ENCODE data around the gene HOXD3.

The HOXD3 gene

GRCh38 chr2:176156807-176157498 is at the start of gene HOXD3:
HOXD3 (plus strand) TSS chr2:176157307; CDS start chr2:176169115, 11,808 bp downstream.
- DNase-seq (ENCODE audit: insufficient read length, low spot score) (no peak), FAIRE-seq (no peak)

- no peak for FAIRE-seq
- no peak for DNase-seq (ENCODE audit: insufficient read length, low spot score)
Observed at GRCh38 chr2:176107731-176108181, 49.4 kb upstream of the HOXD3 start.

GRCh38 chr2:176109192-176109901 is 47.8 kb upstream of the HOXD3 start:
- DNase-seq (ENCODE audit: insufficient read length, low spot score) = no peak
- FAIRE-seq = no peak

- no peak for FAIRE-seq
- DNase-seq (ENCODE audit: insufficient read length, low spot score) = no peak
Observed at GRCh38 chr2:176109946-176110345, 47.2 kb upstream of the HOXD3 start.

GRCh38 chr2:176110415-176111308 is 46.4 kb upstream of the HOXD3 start:
- DNase-seq (ENCODE audit: insufficient read length, low spot score) (no peak), FAIRE-seq (no peak)

- FAIRE-seq (no peak), DNase-seq (ENCODE audit: insufficient read length, low spot score) (no peak)
Observed at GRCh38 chr2:176111309-176111663, 45.8 kb upstream of the HOXD3 start.

- FAIRE-seq = no peak
- no peak for DNase-seq (ENCODE audit: insufficient read length, low spot score)
Observed at GRCh38 chr2:176111846-176112374, 45.2 kb upstream of the HOXD3 start.

- FAIRE-seq (no peak), DNase-seq (ENCODE audit: insufficient read length, low spot score) (no peak)
Observed at GRCh38 chr2:176112375-176113302, 44.5 kb upstream of the HOXD3 start.

- DNase-seq (ENCODE audit: insufficient read length, low spot score) (no peak), FAIRE-seq (no peak)
Observed at GRCh38 chr2:176114120-176114929, 42.8 kb upstream of the HOXD3 start.

- DNase-seq (ENCODE audit: insufficient read length, low spot score) (no peak), FAIRE-seq (no peak)
Observed at GRCh38 chr2:176114930-176115625, 42.0 kb upstream of the HOXD3 start.

GRCh38 chr2:176115883-176116813 is 41.0 kb upstream of the HOXD3 start, which contains the start of gene HOXD10:
HOXD10 (plus strand) TSS chr2:176116778; CDS start chr2:176116834, 56 bp downstream.
- no peak for DNase-seq (ENCODE audit: insufficient read length, low spot score)

GRCh38 chr2:176117162-176117822 is 39.8 kb upstream of the HOXD3 start:
- FAIRE-seq (no peak), DNase-seq (ENCODE audit: insufficient read length, low spot score) (no peak)

More at GRCh38 chr2:176115883-176116813, 41.0 kb upstream of the HOXD3 start, which contains the start of gene HOXD10:
- no peak for FAIRE-seq

GRCh38 chr2:176117823-176118371 is 39.2 kb upstream of the HOXD3 start:
- no peak for FAIRE-seq
- DNase-seq (ENCODE audit: insufficient read length, low spot score) = no peak

- FAIRE-seq = no peak
- no peak for DNase-seq (ENCODE audit: insufficient read length, low spot score)
Observed at GRCh38 chr2:176118601-176119339, 38.3 kb upstream of the HOXD3 start.

- FAIRE-seq = no peak
Observed at GRCh38 chr2:176120364-176121189, 36.5 kb upstream of the HOXD3 start.

More at GRCh38 chr2:176120364-176121189, 36.5 kb upstream of the HOXD3 start:
- no peak for DNase-seq (ENCODE audit: insufficient read length, low spot score)
